Right lobe of liver (tissue), 4 donors: ENCODE results near the gene SLU7.

ENCODE experiments used
- POLR2A ChIP-seq: fragments of 450-650 bp; IDR thresholded peaks from one replicate; pipeline ENCODE4 v1.6.1; 2017; ENCODE audit warnings: antibody characterized with exemption, mild to moderate bottlenecking
- TF ChIP-seq, protein P1 (sequence below), 4 donors: fragments of 200-600 bp in 3 of 4; fragments of 450-650 bp in 1 of 4; IDR thresholded peaks; one replicate each; pipeline versions ENCODE4 v1.5.1 to v1.8.0; 2016 to 2022; ENCODE audit warnings: antibody characterized with exemption in 4 of 4, mild to moderate bottlenecking in 2 of 4
- donor health status: DM: no; HTN: no; CAD: no.
- donor health status: DM: no; HTN: no; CAD: no.
- donor health status: DM: no; HTN: yes; CAD: no.

- TF ChIP-seq, protein P1, sequence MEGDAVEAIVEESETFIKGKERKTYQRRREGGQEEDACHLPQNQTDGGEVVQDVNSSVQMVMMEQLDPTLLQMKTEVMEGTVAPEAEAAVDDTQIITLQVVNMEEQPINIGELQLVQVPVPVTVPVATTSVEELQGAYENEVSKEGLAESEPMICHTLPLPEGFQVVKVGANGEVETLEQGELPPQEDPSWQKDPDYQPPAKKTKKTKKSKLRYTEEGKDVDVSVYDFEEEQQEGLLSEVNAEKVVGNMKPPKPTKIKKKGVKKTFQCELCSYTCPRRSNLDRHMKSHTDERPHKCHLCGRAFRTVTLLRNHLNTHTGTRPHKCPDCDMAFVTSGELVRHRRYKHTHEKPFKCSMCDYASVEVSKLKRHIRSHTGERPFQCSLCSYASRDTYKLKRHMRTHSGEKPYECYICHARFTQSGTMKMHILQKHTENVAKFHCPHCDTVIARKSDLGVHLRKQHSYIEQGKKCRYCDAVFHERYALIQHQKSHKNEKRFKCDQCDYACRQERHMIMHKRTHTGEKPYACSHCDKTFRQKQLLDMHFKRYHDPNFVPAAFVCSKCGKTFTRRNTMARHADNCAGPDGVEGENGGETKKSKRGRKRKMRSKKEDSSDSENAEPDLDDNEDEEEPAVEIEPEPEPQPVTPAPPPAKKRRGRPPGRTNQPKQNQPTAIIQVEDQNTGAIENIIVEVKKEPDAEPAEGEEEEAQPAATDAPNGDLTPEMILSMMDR (IDR thresholded peaks at IDR 0.05): no peak
- TF ChIP-seq POLR2A: no peak
Observed at GRCh38 chr5:160463740-160464465, 45.0 kb upstream of the SLU7 start.
